Large intestine (tissue), 12 donors: ENCODE measurements around the gene TTK. TPM values are rescaled to one million over a fixed set of nuclear protein-coding genes. Genes with fewer than 3 reads are reported as not detected.

Source experiments
- DNase-seq, 2 donors: peaks; one replicate each; pipeline versions ENCODE4 v3.0.0 to v3.0.0-alpha.2; 2013
- H3K27ac ChIP-seq: one replicate; pipeline ENCODE4 v1.5.1; 2013; ENCODE audit warnings: low read length
- H3K27me3 ChIP-seq: 2 replicates; pipeline ENCODE4 v1.6.1; 2013; ENCODE audit warnings: low read length; ENCODE audit not compliant: control insufficient read depth, insufficient read depth
- H3K36me3 ChIP-seq: 2 replicates; pipeline ENCODE4 v1.6.1; 2013; ENCODE audit warnings: low read length; ENCODE audit not compliant: control insufficient read depth, insufficient read depth
- H3K4me1 ChIP-seq: one replicate; pipeline ENCODE4 v1.6.1; 2013; ENCODE audit warnings: low read length; ENCODE audit not compliant: control insufficient read depth, insufficient read depth
- H3K4me3 ChIP-seq: one replicate; pipeline ENCODE4 v1.5.1; 2013; ENCODE audit warnings: low read length
- H3K9me3 ChIP-seq: one replicate; pipeline ENCODE4 v1.6.1; 2013; ENCODE audit warnings: mild to moderate bottlenecking, low read depth, low read length, moderate library complexity; ENCODE audit not compliant: control insufficient read depth
- WGBS: methylation state at CpG from one replicate; pipeline ENCODE4 v1.1.5; 2013; ENCODE audit warnings: low lambda C conversion rate; ENCODE audit not compliant: insufficient coverage; 5-methylcytosine and 5-hydroxymethylcytosine counted together
- long read RNA-seq, 11 donors: transcript quantifications; one replicate each; lab custom pipeline, GENCODE V29; 2026
- polyA plus RNA-seq: library from polyadenylated mRNA; unstranded; fragments of 120-200 nt; gene quantifications from one replicate; pipeline ENCODE4 v1.2.1, GENCODE V29; 2013

The TTK gene
- polyA plus RNA-seq: 9.1 TPM
- long read RNA-seq, donor 1, partial matches to known transcripts: 0 of 1 reads
- long read RNA-seq, donor 1, other reads (novel, unspliced or antisense): 0 of 1 reads
- long read RNA-seq, donor 2, partial matches to known transcripts: 0 of 1 reads
- long read RNA-seq, donor 2, other reads (novel, unspliced or antisense): 0 of 1 reads
- long read RNA-seq, donor 3, partial matches to known transcripts: 0 of 1 reads
- long read RNA-seq, donor 3, other reads (novel, unspliced or antisense): 0 of 1 reads
- long read RNA-seq, donor 4: 0 reads
- long read RNA-seq, donor 5: 0 reads
- long read RNA-seq, donor 6, partial matches to known transcripts: 0 of 2 reads
- long read RNA-seq, donor 6, other reads (novel, unspliced or antisense): 0 of 2 reads
- long read RNA-seq, donor 7, partial matches to known transcripts: 0 of 2 reads
- long read RNA-seq, donor 7, other reads (novel, unspliced or antisense): 0 of 2 reads
- long read RNA-seq, donor 8, partial matches to known transcripts: 0 of 2 reads
- long read RNA-seq, donor 8, other reads (novel, unspliced or antisense): 0 of 2 reads
- long read RNA-seq, donor 9, partial matches to known transcripts: 0 of 1 reads
- long read RNA-seq, donor 9, other reads (novel, unspliced or antisense): 0 of 1 reads
- long read RNA-seq, donor 10, partial matches to known transcripts: 0 of 1 reads
- long read RNA-seq, donor 10, other reads (novel, unspliced or antisense): 0 of 1 reads
- long read RNA-seq, donor 11, partial matches to known transcripts: 0 of 1 reads
- long read RNA-seq, donor 11, other reads (novel, unspliced or antisense): 0 of 1 reads

DNA sequence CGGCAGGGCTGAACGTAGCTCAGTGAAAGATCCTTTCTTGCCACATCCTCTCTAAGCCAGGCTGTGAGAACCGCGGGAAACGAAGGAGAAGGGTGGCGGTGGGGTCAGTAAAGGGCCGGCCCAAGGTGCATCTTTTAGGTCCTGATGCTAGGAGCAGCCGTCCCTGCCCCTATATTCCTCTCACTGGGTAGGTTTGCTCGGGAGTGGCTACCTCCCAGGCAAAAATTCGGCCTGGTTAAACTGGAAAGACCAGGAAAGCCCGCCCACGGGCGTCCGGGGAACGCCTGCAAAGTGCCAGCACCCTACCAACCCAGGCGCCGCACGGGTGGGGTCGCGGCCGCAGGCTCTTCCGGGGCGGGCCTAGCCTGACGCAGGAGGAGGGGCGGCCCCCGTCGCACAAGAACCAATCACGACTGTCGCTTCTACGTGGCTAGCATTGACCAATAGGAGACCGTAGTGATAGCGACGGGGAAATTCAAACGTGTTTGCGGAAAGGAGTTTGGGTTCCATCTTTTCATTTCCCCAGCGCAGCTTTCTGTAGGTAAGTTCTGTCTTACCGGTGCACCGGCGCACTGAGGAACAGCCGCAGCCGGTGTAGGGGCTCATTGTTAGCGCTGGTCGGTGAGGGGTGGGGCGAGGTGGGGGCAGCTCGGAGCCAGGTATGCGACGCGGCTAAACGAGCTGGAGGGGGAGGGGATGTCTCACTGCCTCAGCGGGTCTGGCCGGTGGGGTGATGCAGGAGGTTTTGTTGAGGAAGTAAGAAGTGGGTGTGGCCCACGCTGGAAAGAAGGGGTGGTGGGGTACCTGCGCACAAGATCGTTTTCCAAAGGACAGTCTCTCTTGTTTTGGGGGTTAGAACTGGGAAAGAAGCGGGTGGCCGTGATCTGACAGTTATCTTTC lies at the start of gene TTK:
Gene TTK, plus strand, starts transcription at position 477 of the 900 bp plus-strand sequence. CDS start 1,195 bp downstream, outside the sequence.
- Histone ChIP-seq H3K27ac (peak within 1 kb of the TSS; percentile 88), H3K9me3 (no peaks in the 10 kb centered on the region), H3K4me1 (no peaks in the 10 kb centered on the region), H3K36me3 (no peaks in the 10 kb centered on the region), H3K27me3 (no peaks in the 10 kb centered on the region), H3K4me3 (peak within 1 kb of the TSS; percentile 97)
- 0% methylated on average over 1 of the region's 56 CpGs for WGBS
- DNase-seq: peak; percentile 96

DNA sequence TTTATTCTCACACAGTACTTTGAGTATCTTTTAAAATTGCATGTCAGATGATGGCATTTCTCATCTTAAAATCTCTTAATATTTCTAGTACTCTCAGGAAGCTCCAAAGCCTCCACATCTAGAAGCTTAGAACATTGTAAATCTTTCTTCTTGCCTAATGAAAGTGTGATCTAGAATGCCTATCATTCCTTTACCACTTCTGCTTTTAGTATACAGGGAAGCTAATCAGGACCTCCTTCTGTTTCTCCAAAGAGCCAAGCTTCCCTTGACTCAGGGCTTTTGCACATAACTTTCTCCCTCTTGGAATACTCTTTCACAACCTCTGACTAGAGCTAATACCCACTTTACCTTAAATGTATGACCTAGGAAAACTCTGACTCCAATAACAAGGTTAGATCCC lies 49.6 kb upstream of the TTK start:
- H3K27ac ChIP-seq: no peak overlapping the region
- H3K9me3 ChIP-seq: no peaks in the 10 kb centered on the region
- no peaks in the 10 kb centered on the region for H3K27me3 ChIP-seq
- H3K4me1 ChIP-seq: no peaks in the 10 kb centered on the region
- no peak for DNase-seq
- H3K4me3 ChIP-seq: no peak overlapping the region
- H3K36me3 ChIP-seq: no peaks in the 10 kb centered on the region

GRCh38 chr6:79964607-79965081 lies 39.8 kb upstream of the TTK start:
- H3K4me1 ChIP-seq: no peaks in the 10 kb centered on the region
- no peak for DNase-seq
- H3K4me3 ChIP-seq: no peak overlapping the region
- no peaks in the 10 kb centered on the region for H3K9me3 ChIP-seq
- no CpG with 5 or more reads among the region's 3 CpGs for WGBS
- H3K36me3 ChIP-seq: no peaks in the 10 kb centered on the region
- no peak overlapping the region for H3K27ac ChIP-seq
- no peaks in the 10 kb centered on the region for H3K27me3 ChIP-seq

DNA sequence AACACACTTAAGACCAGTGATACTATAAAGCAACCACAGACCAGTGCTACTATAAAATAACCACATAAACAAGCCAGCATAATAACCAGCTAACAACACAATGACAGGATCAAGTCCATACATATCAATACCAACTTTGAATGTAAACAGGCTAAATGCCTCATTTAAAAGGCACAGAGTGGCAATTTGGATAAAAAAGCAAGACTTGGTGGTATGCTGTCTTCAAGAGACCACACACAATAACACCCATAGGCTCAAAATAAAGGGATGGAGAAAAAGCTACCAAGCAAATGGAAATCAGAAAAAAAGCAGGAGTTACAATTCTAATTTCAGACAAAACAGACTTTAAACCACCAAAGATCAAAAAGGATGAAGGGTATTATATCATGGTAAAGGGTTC lies 37.3 kb upstream of the TTK start:
- no peak for DNase-seq
- no peak overlapping the region for H3K27ac ChIP-seq
- no peaks in the 10 kb centered on the region for H3K36me3 ChIP-seq
- H3K9me3 ChIP-seq: no peaks in the 10 kb centered on the region
- H3K27me3 ChIP-seq: no peaks in the 10 kb centered on the region
- no peaks in the 10 kb centered on the region for H3K4me1 ChIP-seq
- H3K4me3 ChIP-seq: no peak overlapping the region

DNA sequence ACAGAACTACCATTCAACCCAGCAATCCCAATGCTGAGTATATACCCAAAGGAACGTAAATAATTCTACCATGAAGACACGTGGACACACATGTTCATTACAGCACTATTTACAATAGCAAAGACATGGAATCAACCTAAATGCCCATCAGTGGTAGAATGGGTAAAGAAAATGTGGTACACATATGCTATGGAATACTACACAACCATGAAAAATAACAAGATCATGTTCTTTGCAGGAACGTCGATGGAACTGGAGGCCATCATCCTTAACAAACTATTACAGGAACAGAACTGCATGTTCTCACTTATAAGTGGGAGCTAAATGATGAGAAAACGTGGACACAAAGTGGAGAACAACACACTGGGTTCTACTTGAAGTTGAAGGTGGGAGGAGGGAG lies 34.7 kb upstream of the TTK start:
- no peaks in the 10 kb centered on the region for H3K36me3 ChIP-seq
- no peaks in the 10 kb centered on the region for H3K9me3 ChIP-seq
- H3K27ac ChIP-seq: no peak overlapping the region
- 87% methylated on average over 3 of the region's 5 CpGs for WGBS
- H3K4me3 ChIP-seq: no peak overlapping the region
- no peak for DNase-seq
- no peaks in the 10 kb centered on the region for H3K27me3 ChIP-seq
- H3K4me1 ChIP-seq: no peaks in the 10 kb centered on the region

DNA sequence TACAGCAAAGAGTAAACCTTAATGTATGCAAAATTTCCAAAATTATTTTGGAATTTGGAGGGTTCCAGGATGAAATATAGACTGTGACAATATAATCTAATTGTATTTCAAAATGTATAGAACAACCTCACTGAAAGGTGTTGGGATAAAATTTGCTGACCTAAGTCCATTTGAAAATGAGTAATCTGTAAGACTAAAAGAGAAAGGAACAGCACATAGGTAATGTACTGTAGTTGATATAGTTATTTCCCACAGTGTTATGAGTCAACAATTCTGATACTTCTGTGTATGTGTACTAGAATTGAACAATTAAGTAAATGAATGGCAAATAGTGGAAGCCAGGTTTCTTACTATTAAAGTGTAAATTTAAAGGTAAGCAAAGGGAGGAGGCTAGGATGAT lies 33.3 kb upstream of the TTK start:
- no peak for DNase-seq
- Histone ChIP-seq H3K4me1 (no peaks in the 10 kb centered on the region), H3K27me3 (no peaks in the 10 kb centered on the region), H3K4me3 (no peak overlapping the region), H3K27ac (no peak overlapping the region), H3K36me3 (no peaks in the 10 kb centered on the region), H3K9me3 (no peaks in the 10 kb centered on the region)

- 97% methylated on average over 4 of the region's 4 CpGs for WGBS
- no peaks in the 10 kb centered on the region for H3K27me3 ChIP-seq
- no peak overlapping the region for H3K27ac ChIP-seq
- no peaks in the 10 kb centered on the region for H3K4me1 ChIP-seq
- no peaks in the 10 kb centered on the region for H3K36me3 ChIP-seq
- H3K4me3 ChIP-seq: no peak overlapping the region
- DNase-seq: no peak
- H3K9me3 ChIP-seq: no peaks in the 10 kb centered on the region
Measured at GRCh38 chr6:79981652-79982051, 22.8 kb upstream of the TTK start.

- H3K4me3 ChIP-seq: no peak overlapping the region
- H3K9me3 ChIP-seq: no peaks in the 10 kb centered on the region
- peak in 1 of 2 donors; percentile 22 for DNase-seq
- no peaks in the 10 kb centered on the region for H3K36me3 ChIP-seq
- no peak overlapping the region for H3K27ac ChIP-seq
- H3K27me3 ChIP-seq: no peaks in the 10 kb centered on the region
- no peaks in the 10 kb centered on the region for H3K4me1 ChIP-seq
- WGBS: no CpG with 5 or more reads among the region's 2 CpGs
Measured at GRCh38 chr6:79984261-79984660, 20.2 kb upstream of the TTK start.

- Histone ChIP-seq H3K4me1 (no peaks in the 10 kb centered on the region), H3K9me3 (no peaks in the 10 kb centered on the region), H3K27me3 (no peaks in the 10 kb centered on the region), H3K4me3 (no peak overlapping the region), H3K27ac (no peak overlapping the region), H3K36me3 (no peaks in the 10 kb centered on the region)
- DNase-seq: no peak
Measured at GRCh38 chr6:79985128-79985527, 19.3 kb upstream of the TTK start.

GRCh38 chr6:79989641-79990040 lies 14.8 kb upstream of the TTK start:
- Histone ChIP-seq H3K27ac (no peak overlapping the region), H3K4me3 (no peak overlapping the region), H3K4me1 (no peaks in the 10 kb centered on the region), H3K27me3 (peaks cover 2% of the 10 kb centered on the region), H3K36me3 (no peaks in the 10 kb centered on the region), H3K9me3 (no peaks in the 10 kb centered on the region)
- DNase-seq: no peak
- no CpG with 5 or more reads among the region's 1 CpG for WGBS
